ENCODE data around the gene TNFRSF9. TPM values are rescaled to one million over a fixed set of nuclear protein-coding genes. Genes with fewer than 3 reads are reported as not detected.

Gene TNFRSF9
- total RNA-seq, 4 donors from 2014 or later, result 0.10 TPM; not detected in 3

- TF ChIP-seq, protein P1, sequence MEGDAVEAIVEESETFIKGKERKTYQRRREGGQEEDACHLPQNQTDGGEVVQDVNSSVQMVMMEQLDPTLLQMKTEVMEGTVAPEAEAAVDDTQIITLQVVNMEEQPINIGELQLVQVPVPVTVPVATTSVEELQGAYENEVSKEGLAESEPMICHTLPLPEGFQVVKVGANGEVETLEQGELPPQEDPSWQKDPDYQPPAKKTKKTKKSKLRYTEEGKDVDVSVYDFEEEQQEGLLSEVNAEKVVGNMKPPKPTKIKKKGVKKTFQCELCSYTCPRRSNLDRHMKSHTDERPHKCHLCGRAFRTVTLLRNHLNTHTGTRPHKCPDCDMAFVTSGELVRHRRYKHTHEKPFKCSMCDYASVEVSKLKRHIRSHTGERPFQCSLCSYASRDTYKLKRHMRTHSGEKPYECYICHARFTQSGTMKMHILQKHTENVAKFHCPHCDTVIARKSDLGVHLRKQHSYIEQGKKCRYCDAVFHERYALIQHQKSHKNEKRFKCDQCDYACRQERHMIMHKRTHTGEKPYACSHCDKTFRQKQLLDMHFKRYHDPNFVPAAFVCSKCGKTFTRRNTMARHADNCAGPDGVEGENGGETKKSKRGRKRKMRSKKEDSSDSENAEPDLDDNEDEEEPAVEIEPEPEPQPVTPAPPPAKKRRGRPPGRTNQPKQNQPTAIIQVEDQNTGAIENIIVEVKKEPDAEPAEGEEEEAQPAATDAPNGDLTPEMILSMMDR (IDR thresholded peaks at IDR 0.05), result no peak
- TF ChIP-seq POLR2A (IDR thresholded peaks at IDR 0.05), result no peak
- H3K4me1 ChIP-seq, result peaks cover 6 to 12% of the 10 kb centered on the region in 2 donors
- DNase-seq, result no peak
- intact Hi-C loops (cut with DNase I), result no loop called here
- H3K27me3 ChIP-seq, result no peaks in the 10 kb centered on the region
- 42 to 47% methylated on average over 2 of the region's 2 CpGs for WGBS, 2 donors
- no peaks in the 10 kb centered on the region for H3K9me3 ChIP-seq
- H3K27ac ChIP-seq, result no peak overlapping the region
- H3K4me3 ChIP-seq (replicated peaks in 1 of 3), result no peak overlapping the region
- H3K36me3 ChIP-seq, result no peaks in the 10 kb centered on the region
Observed at GRCh38 chr1:7943251-7943650, 2.6 kb upstream of the TNFRSF9 start.

GRCh38 chr1:7942214-7942921 is 1.7 kb upstream of the TNFRSF9 start:
- WGBS, 2 donors, result 8 to 10% methylated on average over 39 to 40 of the region's 40 CpGs
- TF ChIP-seq, protein P1 (IDR thresholded peaks at IDR 0.05), result peak in 3 of 6 experiments; percentile 12 to 39 (median 30)
- no peak for TF ChIP-seq POLR2A (IDR thresholded peaks at IDR 0.05)
- Histone ChIP-seq H3K36me3 (no peaks in the 10 kb centered on the region), H3K9me3 (no peaks in the 10 kb centered on the region), H3K27me3 (no peaks in the 10 kb centered on the region), H3K4me1 (peaks cover 6 to 12% of the 10 kb centered on the region in 2 donors), H3K27ac (no peak overlapping the region), H3K4me3 (replicated peaks in 1 of 3) (no peak overlapping the region)
- intact Hi-C loops (cut with DNase I), result no loop called here
- peak; percentile 44 to 50 for DNase-seq

- H3K27me3 ChIP-seq, result no peaks in the 10 kb centered on the region
- peaks cover 6 to 12% of the 10 kb centered on the region in 2 donors for H3K4me1 ChIP-seq
- 74 to 85% methylated on average over 9 of the region's 9 CpGs for whole genome bisulfite sequencing, 2 donors
- DNase-seq, result no peak
- H3K36me3 ChIP-seq, result no peaks in the 10 kb centered on the region
- H3K4me3 ChIP-seq (replicated peaks in 1 of 3), result no peak overlapping the region
- intact Hi-C loops (cut with DNase I), result no loop called here
- TF ChIP-seq, protein P1 (IDR thresholded peaks at IDR 0.05), result no peak
- TF ChIP-seq POLR2A (IDR thresholded peaks at IDR 0.05), result no peak
- no peaks in the 10 kb centered on the region for H3K9me3 ChIP-seq
- H3K27ac ChIP-seq, result no peak overlapping the region
Observed at GRCh38 chr1:7941437-7941793, 776 bp upstream of the TNFRSF9 start.

GRCh38 chr1:7940034-7940433 is 605 bp downstream of the TNFRSF9 start:
- H3K9me3 ChIP-seq, result no peaks in the 10 kb centered on the region
- TF ChIP-seq, protein P1 (IDR thresholded peaks at IDR 0.05), result no peak
- no peak for TF ChIP-seq POLR2A (IDR thresholded peaks at IDR 0.05)
- no peak overlapping the region for H3K4me3 ChIP-seq (replicated peaks in 1 of 3)
- 81 to 87% methylated on average over 3 of the region's 3 CpGs for WGBS, 2 donors
- intact Hi-C loops (cut with DNase I), result no loop called here
- DNase-seq, result no peak
- peaks cover 6 to 12% of the 10 kb centered on the region in 2 donors for H3K4me1 ChIP-seq
- no peak overlapping the region for H3K27ac ChIP-seq
- H3K36me3 ChIP-seq, result no peaks in the 10 kb centered on the region
- no peaks in the 10 kb centered on the region for H3K27me3 ChIP-seq

GRCh38 chr1:7938070-7938469 is 2.6 kb downstream of the TNFRSF9 start:
- TF ChIP-seq POLR2A (IDR thresholded peaks at IDR 0.05), result no peak
- TF ChIP-seq, protein P1 (IDR thresholded peaks at IDR 0.05), result no peak
- Histone ChIP-seq H3K27me3 (no peaks in the 10 kb centered on the region), H3K27ac (no peak overlapping the region), H3K36me3 (no peaks in the 10 kb centered on the region), H3K4me1 (peaks cover 6 to 12% of the 10 kb centered on the region in 2 donors), H3K9me3 (no peaks in the 10 kb centered on the region), H3K4me3 (replicated peaks in 1 of 3) (no peak overlapping the region)
- intact Hi-C loops (cut with DNase I), result no loop called here
- WGBS, 2 donors, result 60 to 68% methylated on average over 3 of the region's 3 CpGs
- no peak for DNase-seq
